ENCODE data around the gene MACROD2. TPM values are rescaled to one million over a fixed set of nuclear protein-coding genes. Genes with fewer than 3 reads are reported as not detected.
"Not testable (repeated sequence)": the region's sequence is repeated elsewhere in the genome, so short reads cannot be mapped to it uniquely, and the experiment has no call there.

The MACROD2 gene
- total RNA-seq, 1 donor from 2014 or later: 0.23 TPM

DNA sequence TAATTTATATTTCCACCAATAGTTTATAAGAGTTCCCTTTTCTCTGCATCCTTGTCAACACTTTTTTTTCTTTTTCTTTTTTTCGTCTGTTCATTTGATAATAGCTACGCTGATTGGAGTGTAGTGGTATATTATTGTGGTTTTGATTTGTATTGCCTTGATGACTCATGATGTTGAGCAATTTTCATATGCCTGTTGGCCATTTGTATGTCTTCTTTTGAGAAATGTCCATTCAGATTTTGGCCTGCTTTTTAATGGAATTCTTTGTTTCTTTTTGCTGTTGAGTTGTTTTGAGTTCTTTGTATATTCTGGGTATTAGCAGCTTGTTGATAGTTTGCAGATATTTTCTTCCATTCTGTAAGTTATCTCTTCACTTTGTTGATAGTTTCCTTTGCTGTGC is 1804.6 kb downstream of the MACROD2 start:
- DNase-seq (ENCODE audit: low read depth): no peak
- TF ChIP-seq, protein P1, sequence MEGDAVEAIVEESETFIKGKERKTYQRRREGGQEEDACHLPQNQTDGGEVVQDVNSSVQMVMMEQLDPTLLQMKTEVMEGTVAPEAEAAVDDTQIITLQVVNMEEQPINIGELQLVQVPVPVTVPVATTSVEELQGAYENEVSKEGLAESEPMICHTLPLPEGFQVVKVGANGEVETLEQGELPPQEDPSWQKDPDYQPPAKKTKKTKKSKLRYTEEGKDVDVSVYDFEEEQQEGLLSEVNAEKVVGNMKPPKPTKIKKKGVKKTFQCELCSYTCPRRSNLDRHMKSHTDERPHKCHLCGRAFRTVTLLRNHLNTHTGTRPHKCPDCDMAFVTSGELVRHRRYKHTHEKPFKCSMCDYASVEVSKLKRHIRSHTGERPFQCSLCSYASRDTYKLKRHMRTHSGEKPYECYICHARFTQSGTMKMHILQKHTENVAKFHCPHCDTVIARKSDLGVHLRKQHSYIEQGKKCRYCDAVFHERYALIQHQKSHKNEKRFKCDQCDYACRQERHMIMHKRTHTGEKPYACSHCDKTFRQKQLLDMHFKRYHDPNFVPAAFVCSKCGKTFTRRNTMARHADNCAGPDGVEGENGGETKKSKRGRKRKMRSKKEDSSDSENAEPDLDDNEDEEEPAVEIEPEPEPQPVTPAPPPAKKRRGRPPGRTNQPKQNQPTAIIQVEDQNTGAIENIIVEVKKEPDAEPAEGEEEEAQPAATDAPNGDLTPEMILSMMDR (conservative IDR thresholded peaks at IDR 0.05; ENCODE audit: low read depth, low read length): no peak
- no peak overlapping the region for H3K4me3 ChIP-seq (ENCODE audit: low read depth, low read length)

DNA sequence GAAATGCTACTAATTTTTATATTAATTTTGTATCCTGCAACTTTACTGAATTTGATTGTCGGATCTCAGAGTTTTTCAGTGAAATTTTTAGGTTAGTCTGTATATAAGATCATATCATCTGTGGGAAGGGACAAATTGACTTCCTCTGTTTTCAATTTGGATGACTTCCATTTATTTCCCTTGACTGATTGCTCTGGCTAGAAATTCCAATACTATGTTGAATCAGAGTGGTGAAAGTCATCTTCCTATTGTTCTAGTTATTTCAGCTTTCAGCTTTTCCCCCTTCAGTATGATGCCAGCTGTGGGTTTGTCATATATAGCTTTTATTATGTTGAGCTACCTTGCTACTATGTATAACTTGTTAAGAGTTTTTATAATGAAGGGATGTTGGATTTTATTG is 1806.7 kb downstream of the MACROD2 start:
- H3K4me3 ChIP-seq (ENCODE audit: low read depth, low read length): no peak overlapping the region
- DNase-seq (ENCODE audit: low read depth): no peak
- TF ChIP-seq, protein P1 (conservative IDR thresholded peaks at IDR 0.05; ENCODE audit: low read depth, low read length): no peak

DNA sequence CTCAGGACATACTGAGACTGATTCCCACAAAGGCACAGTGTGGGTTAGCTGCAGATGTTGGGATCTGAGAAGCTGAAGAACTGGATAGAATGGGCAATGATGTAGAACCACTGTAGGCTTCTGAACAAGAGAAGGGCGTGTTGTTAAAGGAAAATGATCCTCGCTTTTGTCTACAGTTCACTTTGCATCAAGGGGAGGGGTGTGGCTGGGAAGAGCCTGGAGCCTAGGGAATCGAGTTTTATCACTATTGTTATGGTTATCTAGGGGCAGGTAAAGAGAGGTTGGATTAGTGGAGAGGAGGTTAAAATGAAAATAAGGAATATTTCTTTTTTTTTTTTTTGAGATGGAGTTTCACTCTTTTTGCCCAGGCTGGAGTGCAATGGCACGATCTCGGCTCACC is 1809.8 kb downstream of the MACROD2 start:
- DNase-seq (ENCODE audit: low read depth): no peak
- no peak overlapping the region for H3K4me3 ChIP-seq (ENCODE audit: low read depth, low read length)
- TF ChIP-seq, protein P1 (conservative IDR thresholded peaks at IDR 0.05; ENCODE audit: low read depth, low read length): no peak

DNA sequence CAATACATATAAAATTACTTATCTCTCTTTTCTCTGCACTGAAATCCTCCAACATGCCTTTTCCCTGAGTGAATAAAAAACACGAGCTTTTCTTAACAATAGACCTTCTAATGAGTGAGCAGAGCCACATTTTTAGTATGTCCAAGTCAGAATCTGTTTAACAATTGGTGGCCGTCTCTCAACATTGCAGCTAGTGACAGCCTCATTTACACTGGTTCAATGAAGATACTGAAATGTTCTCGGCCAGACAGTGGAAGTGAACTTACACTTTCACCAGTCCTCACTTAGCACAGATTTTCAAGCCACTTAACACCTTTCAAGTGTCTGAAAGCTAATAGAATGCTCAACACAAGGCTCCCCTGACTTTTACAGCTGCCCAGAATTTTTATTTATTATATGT is 1810.8 kb downstream of the MACROD2 start:
- H3K4me3 ChIP-seq (ENCODE audit: low read depth, low read length): no peak overlapping the region
- DNase-seq (ENCODE audit: low read depth): no peak
- TF ChIP-seq, protein P1 (conservative IDR thresholded peaks at IDR 0.05; ENCODE audit: low read depth, low read length): no peak

DNA sequence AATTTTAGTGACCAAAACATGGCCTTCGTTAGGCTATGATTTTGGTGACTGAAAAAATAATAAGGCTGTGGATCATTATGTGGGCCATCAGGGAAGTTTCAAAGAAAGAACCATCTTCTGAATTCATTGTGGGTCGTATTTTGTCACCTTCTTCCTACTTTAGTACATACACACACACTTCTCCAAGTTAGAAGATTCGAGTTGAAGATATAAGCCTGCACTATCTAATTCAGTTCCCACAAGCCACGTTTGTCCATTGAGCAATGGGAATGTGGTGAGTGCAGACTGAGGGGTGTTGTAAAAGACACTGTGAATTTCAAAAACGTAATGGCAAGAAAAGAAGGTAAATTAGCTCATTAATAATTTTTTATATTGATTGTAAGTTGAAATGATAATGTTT is 1812.0 kb downstream of the MACROD2 start:
- no peak for DNase-seq (ENCODE audit: low read depth)
- H3K4me3 ChIP-seq (ENCODE audit: low read depth, low read length): no peak overlapping the region
- TF ChIP-seq, protein P1 (conservative IDR thresholded peaks at IDR 0.05; ENCODE audit: low read depth, low read length): no peak

DNA sequence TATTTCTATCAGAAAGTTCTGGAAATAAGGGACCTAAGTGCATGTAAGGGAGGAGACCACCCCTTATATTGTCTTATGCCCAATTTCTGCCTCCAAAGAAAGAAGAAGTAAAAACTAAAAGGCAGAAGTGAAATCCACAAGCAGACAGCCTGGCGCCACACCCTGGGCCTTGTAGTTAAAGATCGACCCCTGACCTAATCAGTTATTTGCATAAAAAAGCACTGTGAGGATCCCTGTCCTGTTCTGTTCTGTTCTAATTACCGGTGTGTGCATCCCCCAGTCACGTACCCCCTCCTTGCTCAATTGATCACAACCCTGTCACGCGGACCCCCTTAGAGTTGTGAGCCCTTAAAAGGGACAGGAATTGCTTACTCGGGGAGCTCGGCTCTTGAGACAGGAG is 1812.5 kb downstream of the MACROD2 start:
- not testable (repeated sequence) for DNase-seq (ENCODE audit: low read depth); H3K4me3 ChIP-seq (ENCODE audit: low read depth, low read length)

DNA sequence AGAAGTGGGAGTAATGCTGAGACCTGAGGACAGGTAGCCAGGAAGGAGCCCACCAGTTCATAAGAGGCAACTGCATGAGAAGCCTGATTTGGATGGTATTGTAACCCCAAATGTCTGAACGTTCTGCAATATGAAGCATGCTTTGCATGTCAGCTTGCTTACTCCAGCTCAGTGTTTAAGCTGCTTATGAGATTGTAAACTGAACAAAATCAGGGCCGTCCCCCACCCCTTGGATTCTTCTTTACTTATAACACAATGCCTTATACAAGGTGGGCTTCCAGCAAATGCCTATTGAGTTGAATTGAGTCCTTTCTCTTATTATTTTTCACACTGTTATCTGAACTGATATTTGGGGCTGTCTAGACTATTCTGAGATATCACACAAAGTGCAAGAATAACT is 1816.6 kb downstream of the MACROD2 start:
- no peak overlapping the region for H3K4me3 ChIP-seq (ENCODE audit: low read depth, low read length)
- no peak for DNase-seq (ENCODE audit: low read depth)
- TF ChIP-seq, protein P1 (conservative IDR thresholded peaks at IDR 0.05; ENCODE audit: low read depth, low read length): no peak

DNA sequence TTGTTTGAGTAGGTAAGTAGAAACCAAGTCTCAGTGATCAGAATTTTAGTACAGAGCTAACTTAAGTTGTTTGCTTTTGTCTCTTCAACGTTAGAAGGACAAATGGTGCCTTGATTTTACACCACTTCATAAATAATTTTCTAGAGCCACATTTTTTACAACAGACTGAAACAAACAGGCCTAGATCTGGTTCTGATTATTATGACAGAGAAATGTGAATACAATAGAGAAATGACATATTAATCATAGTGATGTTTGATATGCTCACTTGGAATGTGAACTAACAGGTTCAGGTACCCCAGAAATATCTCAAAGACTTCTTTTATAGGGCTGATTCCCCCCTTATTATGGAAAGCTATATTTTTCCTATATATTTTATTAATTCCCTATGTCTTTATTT is 1817.4 kb downstream of the MACROD2 start:
- TF ChIP-seq, protein P1 (conservative IDR thresholded peaks at IDR 0.05; ENCODE audit: low read depth, low read length): no peak
- no peak overlapping the region for H3K4me3 ChIP-seq (ENCODE audit: low read depth, low read length)
- DNase-seq (ENCODE audit: low read depth): no peak

Measured in epithelial cell of proximal tubule (primary cell).